Measurements from ENCODE around the gene PTPRN2.

The PTPRN2 gene

DNA sequence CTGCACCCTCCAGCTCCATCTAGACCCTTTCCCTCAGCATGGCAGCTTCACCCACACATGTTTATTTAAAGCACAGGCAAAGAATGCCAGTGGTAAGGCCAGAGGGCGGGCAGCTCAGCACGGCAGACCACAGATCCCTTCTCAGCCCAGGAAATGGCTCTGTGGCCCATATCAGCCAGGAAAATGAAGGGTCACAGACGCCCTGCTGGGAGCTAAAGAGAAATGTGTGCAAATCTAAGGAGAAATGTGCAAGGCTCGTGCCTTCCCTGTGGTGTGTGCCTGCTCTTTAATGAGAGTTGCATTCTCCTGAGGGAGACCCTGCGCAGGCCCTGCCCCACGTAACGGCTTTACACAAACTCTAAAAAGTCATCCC is 23.0 kb downstream of the PTPRN2 start:
- H3K27me3 Mint-ChIP-seq (ENCODE audit: low read depth, poor library complexity) = peaks cover 26% of the 10 kb centered on the region
- no peaks in the 10 kb centered on the region for H3K9me3 Mint-ChIP-seq
- no peak overlapping the region for H3K27ac Mint-ChIP-seq
- TF ChIP-seq, protein P1, sequence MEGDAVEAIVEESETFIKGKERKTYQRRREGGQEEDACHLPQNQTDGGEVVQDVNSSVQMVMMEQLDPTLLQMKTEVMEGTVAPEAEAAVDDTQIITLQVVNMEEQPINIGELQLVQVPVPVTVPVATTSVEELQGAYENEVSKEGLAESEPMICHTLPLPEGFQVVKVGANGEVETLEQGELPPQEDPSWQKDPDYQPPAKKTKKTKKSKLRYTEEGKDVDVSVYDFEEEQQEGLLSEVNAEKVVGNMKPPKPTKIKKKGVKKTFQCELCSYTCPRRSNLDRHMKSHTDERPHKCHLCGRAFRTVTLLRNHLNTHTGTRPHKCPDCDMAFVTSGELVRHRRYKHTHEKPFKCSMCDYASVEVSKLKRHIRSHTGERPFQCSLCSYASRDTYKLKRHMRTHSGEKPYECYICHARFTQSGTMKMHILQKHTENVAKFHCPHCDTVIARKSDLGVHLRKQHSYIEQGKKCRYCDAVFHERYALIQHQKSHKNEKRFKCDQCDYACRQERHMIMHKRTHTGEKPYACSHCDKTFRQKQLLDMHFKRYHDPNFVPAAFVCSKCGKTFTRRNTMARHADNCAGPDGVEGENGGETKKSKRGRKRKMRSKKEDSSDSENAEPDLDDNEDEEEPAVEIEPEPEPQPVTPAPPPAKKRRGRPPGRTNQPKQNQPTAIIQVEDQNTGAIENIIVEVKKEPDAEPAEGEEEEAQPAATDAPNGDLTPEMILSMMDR (IDR thresholded peaks at IDR 0.05) = no peak
- DNase-seq = no peak
- H3K4me3 Mint-ChIP-seq = no peak overlapping the region
- no peaks in the 10 kb centered on the region for H3K36me3 Mint-ChIP-seq (ENCODE audit: low read depth)
- no peaks in the 10 kb centered on the region for H3K4me1 Mint-ChIP-seq

DNA sequence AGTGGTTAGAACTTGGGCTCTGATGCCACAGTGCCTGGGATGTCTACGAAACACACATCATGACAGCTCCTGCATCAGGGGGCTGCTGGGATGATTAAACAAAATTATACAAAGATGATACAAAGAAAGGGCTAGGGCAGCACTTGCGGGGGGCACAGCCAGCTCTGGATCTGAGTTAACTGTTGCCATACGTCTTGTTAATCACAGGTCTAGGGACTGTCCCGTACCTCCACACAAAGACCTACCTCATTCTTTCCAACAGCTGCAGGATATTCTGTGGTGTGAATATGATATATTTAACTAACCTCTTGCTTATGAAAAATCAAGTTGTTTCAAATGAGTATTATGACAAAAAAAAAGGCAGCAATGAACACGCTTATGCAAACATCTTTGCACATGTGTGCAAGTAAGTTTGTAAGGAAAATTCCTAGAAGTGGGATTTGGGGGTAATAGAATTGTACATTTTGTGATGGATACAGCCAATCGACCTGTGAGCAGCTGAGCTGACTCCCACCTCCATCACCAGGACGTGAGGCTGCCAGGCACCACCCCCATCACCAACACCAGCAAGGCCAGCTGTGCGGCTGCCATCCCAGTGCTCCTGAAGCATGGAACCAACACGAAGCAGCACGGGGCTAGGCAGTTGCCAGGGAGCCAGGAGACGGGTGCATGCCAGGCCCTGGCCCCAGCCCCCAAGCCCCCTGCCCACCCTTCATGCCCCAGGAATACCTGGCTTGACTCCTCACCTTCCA is 23.5 kb downstream of the PTPRN2 start:
- TF ChIP-seq, protein P1 (IDR thresholded peaks at IDR 0.05) = no peak
- DNase-seq = no peak

DNA sequence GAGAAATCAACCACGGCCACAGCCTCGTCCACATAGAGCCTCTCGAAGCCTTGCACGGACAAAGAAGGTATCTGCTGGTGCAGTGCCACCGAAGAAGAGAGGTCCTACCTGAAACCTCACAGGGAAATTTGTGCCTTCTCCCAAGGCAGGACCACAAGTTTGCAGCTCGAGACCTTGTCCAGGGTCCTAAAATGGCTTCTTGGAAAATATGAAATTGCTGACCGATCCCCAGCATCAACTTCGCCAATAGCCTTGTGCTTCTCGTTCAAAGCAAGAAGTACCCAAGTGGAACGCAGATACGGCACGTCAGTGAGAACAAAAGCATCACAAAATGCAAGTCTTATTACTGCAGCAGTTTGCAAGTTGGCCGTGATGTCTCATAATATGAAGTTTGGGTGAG is 24.6 kb downstream of the PTPRN2 start:
- Mint-ChIP-seq H3K9me3 (no peaks in the 10 kb centered on the region), H3K4me1 (no peaks in the 10 kb centered on the region), H3K27ac (no peak overlapping the region), H3K4me3 (no peak overlapping the region), H3K27me3 (ENCODE audit: low read depth, poor library complexity) (peaks cover 16% of the 10 kb centered on the region), H3K36me3 (ENCODE audit: low read depth) (no peaks in the 10 kb centered on the region)
- no peak for DNase-seq
- TF ChIP-seq, protein P1 (IDR thresholded peaks at IDR 0.05) = no peak

More for the DNA sequence above, 23.5 kb downstream of the PTPRN2 start:
- no peak overlapping the region for H3K27ac Mint-ChIP-seq
- no peak overlapping the region for H3K4me3 Mint-ChIP-seq
- H3K27me3 Mint-ChIP-seq (ENCODE audit: low read depth, poor library complexity) = peaks cover 23% of the 10 kb centered on the region
- H3K36me3 Mint-ChIP-seq (ENCODE audit: low read depth) = no peaks in the 10 kb centered on the region
- no peaks in the 10 kb centered on the region for H3K4me1 Mint-ChIP-seq
- H3K9me3 Mint-ChIP-seq = no peaks in the 10 kb centered on the region

DNA sequence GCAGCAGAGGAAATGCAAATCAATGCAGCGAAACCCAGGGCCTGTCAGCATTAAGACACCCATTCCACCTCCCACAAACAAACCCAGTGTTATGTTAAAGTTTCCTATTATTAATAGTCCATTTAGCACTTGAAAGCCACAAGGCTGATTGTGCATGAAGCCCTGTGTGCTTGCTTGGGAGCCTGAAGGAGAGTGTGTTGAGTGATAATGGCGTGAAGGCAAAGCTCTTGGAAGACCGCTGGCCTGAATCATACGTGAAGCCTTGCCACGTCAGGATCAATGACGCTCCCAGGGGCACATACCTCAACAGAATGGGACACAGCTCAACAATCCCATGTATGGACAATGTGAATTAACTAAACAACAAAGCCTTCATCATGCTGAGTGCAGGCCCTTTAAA is 25.1 kb downstream of the PTPRN2 start:
- Mint-ChIP-seq H3K27me3 (ENCODE audit: low read depth, poor library complexity) (peaks cover 15% of the 10 kb centered on the region), H3K36me3 (ENCODE audit: low read depth) (no peaks in the 10 kb centered on the region), H3K27ac (no peak overlapping the region), H3K4me1 (no peaks in the 10 kb centered on the region), H3K4me3 (no peak overlapping the region), H3K9me3 (peaks cover 4% of the 10 kb centered on the region)
- TF ChIP-seq, protein P1 (IDR thresholded peaks at IDR 0.05) = no peak
- no peak for DNase-seq

DNA sequence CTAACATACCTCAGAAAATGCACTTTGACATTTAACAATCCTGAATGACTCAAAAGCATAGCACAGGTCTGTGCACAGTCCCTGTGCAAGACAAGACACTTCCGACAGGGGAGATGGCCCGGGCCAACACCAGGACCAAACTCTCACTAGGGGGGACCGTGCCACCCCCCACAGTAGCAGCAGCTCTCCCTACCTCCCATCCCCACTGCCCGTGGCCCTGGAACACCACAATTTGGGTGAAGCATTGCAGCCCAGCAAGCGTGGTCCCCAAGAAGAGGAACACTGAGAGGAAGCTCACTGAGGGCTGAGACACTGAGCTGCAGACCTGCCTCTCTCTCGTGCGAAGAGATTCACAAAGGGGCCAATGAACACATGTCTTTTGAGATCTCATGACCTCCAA is 26.0 kb downstream of the PTPRN2 start:
- TF ChIP-seq, protein P1 (IDR thresholded peaks at IDR 0.05) = no peak
- H3K36me3 Mint-ChIP-seq (ENCODE audit: low read depth) = no peaks in the 10 kb centered on the region

DNA sequence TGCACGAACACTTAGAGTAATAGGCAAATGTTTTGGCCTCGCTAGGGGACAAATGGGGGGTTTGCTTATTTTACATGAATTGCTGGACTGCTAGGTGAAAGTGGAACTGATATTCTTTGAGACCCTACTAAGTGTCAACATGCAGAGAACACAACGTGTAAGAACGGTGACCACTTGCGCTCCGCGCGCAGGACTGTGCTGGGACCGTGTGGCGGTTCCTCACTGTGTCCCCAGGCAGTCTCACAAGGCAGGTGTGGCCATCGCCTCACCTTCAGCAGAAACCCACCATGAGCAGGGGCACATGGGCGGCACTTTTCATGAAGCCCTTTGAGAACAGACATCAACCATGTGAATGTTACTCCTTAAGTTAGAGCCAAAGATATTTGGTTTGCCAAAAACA is 27.2 kb downstream of the PTPRN2 start:
- Mint-ChIP-seq H3K9me3 (peaks cover 14% of the 10 kb centered on the region), H3K4me3 (no peak overlapping the region), H3K36me3 (ENCODE audit: low read depth) (no peaks in the 10 kb centered on the region), H3K4me1 (no peaks in the 10 kb centered on the region), H3K27me3 (ENCODE audit: low read depth, poor library complexity) (peaks cover 20% of the 10 kb centered on the region), H3K27ac (no peak overlapping the region)
- TF ChIP-seq, protein P1 (IDR thresholded peaks at IDR 0.05) = no peak
- DNase-seq = no peak

More for the DNA sequence above, 26.0 kb downstream of the PTPRN2 start:
- H3K27ac Mint-ChIP-seq = no peak overlapping the region
- peaks cover 17% of the 10 kb centered on the region for H3K27me3 Mint-ChIP-seq (ENCODE audit: low read depth, poor library complexity)
- H3K4me1 Mint-ChIP-seq = no peaks in the 10 kb centered on the region
- H3K9me3 Mint-ChIP-seq = peaks cover 6% of the 10 kb centered on the region
- no peak for DNase-seq
- H3K4me3 Mint-ChIP-seq = no peak overlapping the region

Measured in nephron progenitor cell (in vitro differentiated cells).